Spinal cord (tissue), 10 donors: ENCODE results near the gene HNRNPM. TPM values are rescaled to one million over a fixed set of nuclear protein-coding genes. Genes with fewer than 3 reads are reported as not detected.

ENCODE experiments used
- DNase-seq, 6 donors: peaks; one replicate each; pipeline versions ENCODE4 v3.0.0 to v3.0.0-alpha.2; 2013 to 2015; ENCODE audit warnings: low spot score in 6 of 6, low read depth in 4 of 6
- H3K27ac ChIP-seq: one replicate; pipeline ENCODE4 v1.5.1; 2013; ENCODE audit warnings: low read depth, low read length, control low read depth
- H3K27me3 ChIP-seq: one replicate; pipeline ENCODE4 v1.6.1; 2013; ENCODE audit warnings: low read length; ENCODE audit not compliant: control insufficient read depth, insufficient read depth
- H3K36me3 ChIP-seq: one replicate; pipeline ENCODE4 v1.6.1; 2013; ENCODE audit warnings: low read length; ENCODE audit not compliant: control insufficient read depth, insufficient read depth
- H3K4me1 ChIP-seq: one replicate; pipeline ENCODE4 v1.6.1; 2013; ENCODE audit warnings: low read length; ENCODE audit not compliant: control insufficient read depth, insufficient read depth
- H3K4me3 ChIP-seq: one replicate; pipeline ENCODE4 v1.5.1; 2013; ENCODE audit warnings: low read depth, low read length, control low read depth
- H3K9me3 ChIP-seq: one replicate; pipeline ENCODE4 v1.6.1; 2013; ENCODE audit warnings: low read length; ENCODE audit not compliant: control insufficient read depth, insufficient read depth
- WGBS: methylation state at CpG from one replicate; pipeline ENCODE4 v1.1.5; 2013; ENCODE audit warnings: missing lambda C conversion rate; ENCODE audit not compliant: insufficient coverage; 5-methylcytosine and 5-hydroxymethylcytosine counted together
- polyA plus RNA-seq, 2 donors: library from polyadenylated mRNA; unstranded; fragments of 120-200 nt; gene quantifications; one replicate each; pipeline ENCODE4 v1.2.1, GENCODE V29; 2013; ENCODE audit not compliant: insufficient read length in 2 of 2
- total RNA-seq, 2 donors: library from RNA; depleted of rRNA in 1 of 2; stranded (reverse); fragments of 120-200 nt in 1 of 2; fragments of >200 nt in 1 of 2; gene quantifications; one replicate each; pipeline versions ENCODE4 v1.2.3 to v1.2.4, GENCODE V29; 2013 to 2014
- donor health status: healthy.

Gene HNRNPM
- total and polyA plus RNA-seq, 4 donors: 54.8 to 258 (median 150) TPM

DNA sequence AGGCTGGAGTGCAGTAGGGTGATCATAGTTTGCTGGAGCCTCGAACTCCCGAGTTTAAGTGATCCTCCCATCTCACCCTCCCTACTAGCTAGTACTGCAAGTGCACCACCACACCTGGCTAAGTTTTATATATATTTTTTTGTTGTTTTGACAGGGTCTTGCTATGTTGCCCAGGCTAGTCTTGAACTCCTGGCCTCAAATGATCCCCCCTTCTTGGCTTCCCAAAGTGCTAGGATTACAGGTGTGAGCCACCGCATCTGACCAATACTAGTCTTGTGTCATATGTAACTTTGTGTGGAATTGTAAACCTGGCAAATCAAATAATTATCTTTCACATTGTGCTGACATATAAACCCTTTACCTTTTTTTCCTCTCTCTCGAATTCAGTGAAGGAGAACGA, 10.2 kb downstream of the HNRNPM start:
- Histone ChIP-seq H3K27ac (no peak overlapping the region), H3K4me1 (peaks cover 9% of the 10 kb centered on the region), H3K27me3 (no peaks in the 10 kb centered on the region), H3K36me3 (peaks cover 19% of the 10 kb centered on the region), H3K9me3 (no peaks in the 10 kb centered on the region), H3K4me3 (no peak overlapping the region)
- no peak for DNase-seq
- no CpG with 5 or more reads among the region's 5 CpGs for WGBS

DNA sequence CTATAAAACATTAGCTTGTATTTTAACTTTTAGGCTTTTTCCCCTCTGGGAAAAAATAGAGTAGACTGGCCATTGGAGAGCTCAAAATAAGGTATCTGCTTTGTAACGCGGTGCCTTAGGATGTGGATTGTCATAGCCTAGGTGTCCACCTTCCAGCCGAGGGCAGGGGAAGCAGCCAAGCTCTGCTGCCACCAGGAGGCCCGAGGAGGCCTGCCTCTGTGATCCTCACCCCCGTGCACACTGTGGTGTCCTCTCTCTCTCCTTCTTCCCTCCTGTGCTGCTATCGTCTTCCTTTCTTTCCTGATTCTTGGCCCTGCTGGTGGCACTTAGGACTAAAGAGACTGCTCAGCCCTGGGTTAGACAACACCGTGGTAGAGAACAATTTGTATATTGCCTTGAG, 11.3 kb downstream of the HNRNPM start:
- 56% methylated on average over 6 of the region's 7 CpGs for WGBS
- H3K36me3 ChIP-seq: peaks cover 19% of the 10 kb centered on the region
- DNase-seq: no peak
- peaks cover 9% of the 10 kb centered on the region for H3K4me1 ChIP-seq
- no peaks in the 10 kb centered on the region for H3K9me3 ChIP-seq
- H3K27me3 ChIP-seq: no peaks in the 10 kb centered on the region
- H3K4me3 ChIP-seq: no peak overlapping the region
- H3K27ac ChIP-seq: no peak overlapping the region

- H3K4me1 ChIP-seq: peaks cover 13% of the 10 kb centered on the region
- no peaks in the 10 kb centered on the region for H3K27me3 ChIP-seq
- peaks cover 14% of the 10 kb centered on the region for H3K36me3 ChIP-seq
- no CpG with 5 or more reads among the region's 3 CpGs for WGBS
- H3K4me3 ChIP-seq: no peak overlapping the region
- no peak overlapping the region for H3K27ac ChIP-seq
- H3K9me3 ChIP-seq: no peaks in the 10 kb centered on the region
- DNase-seq: no peak
Observed at GRCh38 chr19:8457209-8457608, 12.4 kb downstream of the HNRNPM start.

DNA sequence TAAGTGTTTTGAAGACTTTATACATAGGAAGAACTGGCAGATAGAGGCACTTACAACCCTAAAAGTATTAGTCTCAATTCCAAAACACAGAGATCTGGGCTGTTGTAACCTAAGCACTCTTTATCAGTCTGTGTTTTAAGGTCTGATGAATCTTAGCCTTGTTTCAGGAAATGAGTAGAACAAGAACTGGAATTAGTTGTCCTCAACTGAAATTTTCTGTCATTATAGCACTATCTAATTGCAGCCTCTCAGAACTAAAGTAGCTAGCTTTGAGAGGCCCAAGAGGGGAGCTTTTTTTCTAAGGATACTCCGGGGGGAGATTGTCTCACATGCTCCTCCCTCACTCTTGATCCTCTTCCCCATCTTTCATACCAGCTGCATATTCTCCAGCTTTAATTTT, 13.1 kb downstream of the HNRNPM start:
- no CpG with 5 or more reads among the region's 1 CpG for WGBS
- Histone ChIP-seq H3K36me3 (peaks cover 13% of the 10 kb centered on the region), H3K27ac (no peak overlapping the region), H3K9me3 (no peaks in the 10 kb centered on the region), H3K4me3 (no peak overlapping the region), H3K27me3 (no peaks in the 10 kb centered on the region), H3K4me1 (peaks cover 13% of the 10 kb centered on the region)
- DNase-seq: no peak

GRCh38 chr19:8458380-8458779, 13.6 kb downstream of the HNRNPM start:
- no peak overlapping the region for H3K27ac ChIP-seq
- peaks cover 9% of the 10 kb centered on the region for H3K36me3 ChIP-seq
- 85% methylated on average over 3 of the region's 5 CpGs for WGBS
- H3K27me3 ChIP-seq: no peaks in the 10 kb centered on the region
- no peaks in the 10 kb centered on the region for H3K9me3 ChIP-seq
- no peak for DNase-seq
- H3K4me1 ChIP-seq: peaks cover 13% of the 10 kb centered on the region
- no peak overlapping the region for H3K4me3 ChIP-seq

DNA sequence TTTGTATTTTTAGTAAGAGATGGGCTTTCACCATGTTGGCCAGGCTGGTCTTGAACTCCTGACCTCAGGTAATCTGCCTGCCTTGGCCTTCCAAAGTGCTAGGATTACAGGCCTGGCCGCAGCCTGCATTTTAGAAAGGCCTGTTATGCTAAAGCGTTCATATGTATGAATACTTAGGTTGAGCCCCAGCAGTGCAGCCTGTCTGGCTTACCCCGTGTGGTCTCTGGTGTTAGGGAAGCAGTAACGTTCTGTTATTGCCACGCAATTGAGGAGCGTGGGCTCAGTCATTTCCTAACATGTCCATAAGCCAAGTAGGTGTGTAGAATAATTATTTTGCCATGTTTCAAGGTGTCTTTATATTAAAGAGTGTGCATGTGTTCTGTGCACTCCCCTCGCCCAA, 14.3 kb downstream of the HNRNPM start:
- no peaks in the 10 kb centered on the region for H3K27me3 ChIP-seq
- DNase-seq: no peak
- no peak overlapping the region for H3K27ac ChIP-seq
- H3K36me3 ChIP-seq: peaks cover 16% of the 10 kb centered on the region
- H3K4me1 ChIP-seq: peaks cover 13% of the 10 kb centered on the region
- H3K9me3 ChIP-seq: no peaks in the 10 kb centered on the region
- 68% methylated on average over 5 of the region's 7 CpGs for WGBS
- no peak overlapping the region for H3K4me3 ChIP-seq

- no peaks in the 10 kb centered on the region for H3K27me3 ChIP-seq
- no peak overlapping the region for H3K4me3 ChIP-seq
- no peaks in the 10 kb centered on the region for H3K9me3 ChIP-seq
- peaks cover 22% of the 10 kb centered on the region for H3K36me3 ChIP-seq
- H3K4me1 ChIP-seq: peaks cover 13% of the 10 kb centered on the region
- no peak for DNase-seq
- WGBS: 33% methylated on average over 1 of the region's 6 CpGs
- H3K27ac ChIP-seq: no peak overlapping the region
Observed at GRCh38 chr19:8459520-8460270, 14.9 kb downstream of the HNRNPM start.

DNA sequence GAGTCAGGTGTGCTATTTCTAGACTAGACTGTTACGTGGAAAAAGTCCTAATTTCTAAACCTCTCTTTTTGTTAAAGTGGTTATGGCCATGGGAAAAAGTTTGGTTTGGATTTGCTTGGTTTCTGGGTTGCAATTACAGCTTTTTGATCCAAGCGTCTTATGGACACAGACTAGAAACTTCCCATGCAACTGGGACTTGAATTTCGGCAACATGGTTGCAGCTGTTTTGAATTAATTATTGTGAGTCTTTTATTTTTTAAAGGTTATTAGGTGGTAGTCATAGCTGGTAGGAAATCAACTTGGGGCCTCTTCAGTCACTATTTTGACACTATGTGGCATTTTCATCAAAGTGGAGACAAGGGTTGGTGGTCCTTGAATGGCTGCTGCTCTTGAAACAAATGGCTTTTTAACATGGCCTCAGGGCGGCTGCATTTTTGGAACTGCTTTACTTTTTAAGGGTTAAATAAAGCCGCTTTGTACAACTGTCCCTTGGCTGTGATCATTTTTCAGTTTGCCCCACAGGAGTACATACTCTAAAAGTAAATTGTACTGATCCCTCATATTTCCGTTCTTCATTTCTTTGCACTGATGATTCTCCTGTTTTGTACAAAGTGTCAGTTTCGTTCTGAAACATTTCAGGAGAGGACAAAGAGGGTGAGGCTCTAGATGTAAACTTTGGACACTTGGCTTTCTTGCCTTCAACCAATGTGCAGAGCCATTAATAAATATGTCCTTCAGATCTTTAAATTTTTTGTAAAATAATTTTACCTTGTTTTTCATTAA, 15.9 kb downstream of the HNRNPM start:
- Histone ChIP-seq H3K9me3 (no peaks in the 10 kb centered on the region), H3K4me3 (no peak overlapping the region), H3K36me3 (peaks cover 28% of the 10 kb centered on the region), H3K27me3 (no peaks in the 10 kb centered on the region), H3K4me1 (peaks cover 13% of the 10 kb centered on the region), H3K27ac (no peak overlapping the region)
- no peak for DNase-seq
- WGBS: 71% methylated on average over 3 of the region's 7 CpGs

DNA sequence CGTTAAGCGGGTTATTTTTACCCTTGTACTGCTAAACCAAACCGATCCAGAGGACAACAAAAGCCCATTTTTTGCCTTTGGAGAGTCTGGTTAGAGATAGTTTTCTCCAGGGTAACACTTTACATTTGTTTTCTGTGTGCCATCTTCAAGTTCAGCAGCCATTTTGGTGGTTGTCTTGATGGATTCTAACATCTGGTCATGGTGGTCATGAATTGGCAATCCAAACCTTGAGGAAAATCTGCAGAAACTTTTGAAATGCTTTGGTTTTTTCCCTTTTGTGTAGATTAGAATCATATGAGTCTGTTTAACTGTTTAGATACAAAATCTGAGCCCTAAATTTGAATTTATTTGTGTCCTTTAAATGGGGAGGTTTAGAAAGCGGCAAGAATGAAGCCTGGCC, 16.6 kb downstream of the HNRNPM start:
- Histone ChIP-seq H3K27ac (no peak overlapping the region), H3K4me3 (no peak overlapping the region), H3K27me3 (no peaks in the 10 kb centered on the region), H3K36me3 (peaks cover 26% of the 10 kb centered on the region), H3K9me3 (no peaks in the 10 kb centered on the region), H3K4me1 (peaks cover 13% of the 10 kb centered on the region)
- no CpG with 5 or more reads among the region's 4 CpGs for WGBS
- no peak for DNase-seq

GRCh38 chr19:8461891-8462290, 17.1 kb downstream of the HNRNPM start:
- no peak overlapping the region for H3K27ac ChIP-seq
- no peak for DNase-seq
- WGBS: 85% methylated on average over 11 of the region's 14 CpGs
- H3K27me3 ChIP-seq: no peaks in the 10 kb centered on the region
- peaks cover 13% of the 10 kb centered on the region for H3K4me1 ChIP-seq
- peaks cover 27% of the 10 kb centered on the region for H3K36me3 ChIP-seq
- no peak overlapping the region for H3K4me3 ChIP-seq
- no peaks in the 10 kb centered on the region for H3K9me3 ChIP-seq
